Measurements from ENCODE around the gene FOXN4.

FOXN4 gene

GRCh38 chr12:109281452-109281851 is 27.6 kb downstream of the FOXN4 start:
- DNase-seq (ENCODE audit: low read depth in 1 of 2, low spot score in 1 of 2) = no peak

GRCh38 chr12:109279525-109279924 is 29.6 kb downstream of the FOXN4 start:
- DNase-seq (ENCODE audit: low read depth in 1 of 2, low spot score in 1 of 2) = no peak

DNA sequence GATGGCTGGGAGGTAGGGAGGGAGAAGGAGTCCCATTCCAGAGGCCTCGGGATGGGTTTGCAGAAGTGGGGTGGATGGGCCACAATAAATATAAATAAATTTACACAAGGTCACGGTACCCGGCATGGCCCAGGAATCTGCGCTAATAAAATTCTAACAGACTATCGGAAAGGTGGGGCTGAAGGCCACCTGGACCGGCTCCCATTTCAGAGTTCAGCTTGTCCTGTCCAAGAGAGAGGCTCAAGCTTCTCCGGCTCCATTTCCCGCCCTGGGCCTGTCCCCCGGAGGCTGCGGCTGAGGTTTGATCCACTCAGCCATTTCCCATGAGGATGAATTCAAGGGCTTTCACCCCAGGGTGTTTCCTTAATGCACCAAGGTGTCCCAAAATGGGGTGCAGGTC is 30.2 kb downstream of the FOXN4 start:
- DNase-seq (ENCODE audit: low read depth in 1 of 2, low spot score in 1 of 2) = no peak

- DNase-seq (ENCODE audit: low read depth in 1 of 2, low spot score in 1 of 2) = no peak
Observed at GRCh38 chr12:109277899-109278762, 31.0 kb downstream of the FOXN4 start.

GRCh38 chr12:109277255-109277898 is 31.7 kb downstream of the FOXN4 start:
- DNase-seq (ENCODE audit: low read depth in 1 of 2, low spot score in 1 of 2) = no peak

GRCh38 chr12:109276160-109276559 is 32.9 kb downstream of the FOXN4 start:
- DNase-seq (ENCODE audit: low read depth in 1 of 2, low spot score in 1 of 2) = no peak

GRCh38 chr12:109275173-109275572 is 33.9 kb downstream of the FOXN4 start:
- no peak for DNase-seq (ENCODE audit: low read depth in 1 of 2, low spot score in 1 of 2)

DNA sequence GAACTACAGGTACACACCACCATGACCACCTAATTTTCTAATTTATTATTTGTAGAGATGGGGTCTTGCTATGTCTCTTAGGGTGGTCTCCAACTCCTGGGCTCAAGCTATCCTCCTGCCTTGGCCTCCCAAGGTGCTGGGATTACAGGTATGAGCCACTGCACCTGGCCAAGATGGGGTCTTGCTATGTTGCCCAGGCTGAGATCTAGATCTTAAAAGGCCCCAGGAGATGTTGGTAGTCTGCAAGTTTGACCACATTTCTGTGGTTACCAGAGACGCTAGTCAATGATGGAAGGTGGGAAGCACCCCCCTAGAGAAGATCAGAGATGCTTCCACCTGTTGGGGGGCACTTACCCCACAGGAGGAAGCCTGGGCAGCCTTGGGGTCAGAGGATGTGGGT is 34.7 kb downstream of the FOXN4 start:
- DNase-seq (ENCODE audit: low read depth in 1 of 2, low spot score in 1 of 2) = no peak

- DNase-seq (ENCODE audit: low read depth in 1 of 2, low spot score in 1 of 2) = no peak
Observed at GRCh38 chr12:109273354-109273753, 35.7 kb downstream of the FOXN4 start.

DNA sequence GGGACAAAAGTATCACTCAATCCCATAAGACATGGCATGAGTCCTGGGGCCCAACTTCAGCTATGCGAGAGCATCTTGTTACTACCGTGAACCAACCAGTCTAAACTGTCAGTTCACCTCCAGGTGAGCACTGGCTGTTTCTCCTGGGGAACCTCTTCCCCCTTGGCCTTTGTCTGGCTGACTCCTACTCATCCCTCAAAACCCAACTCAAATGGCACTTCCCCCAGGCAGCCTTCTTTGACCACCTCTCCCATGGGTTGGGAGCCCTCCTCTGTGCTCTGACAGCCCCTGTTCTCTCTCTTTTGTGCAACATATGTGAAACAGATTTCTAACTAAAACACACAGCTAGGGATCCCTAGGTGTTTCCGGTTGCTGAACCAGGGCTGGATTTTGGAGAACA is 37.7 kb downstream of the FOXN4 start:
- no peak for DNase-seq (ENCODE audit: low read depth in 1 of 2, low spot score in 1 of 2)

GRCh38 chr12:109270494-109270893 is 38.6 kb downstream of the FOXN4 start:
- DNase-seq (ENCODE audit: low read depth in 1 of 2, low spot score in 1 of 2) = no peak

GRCh38 chr12:109269428-109269827 is 39.7 kb downstream of the FOXN4 start:
- no peak for DNase-seq (ENCODE audit: low read depth in 1 of 2, low spot score in 1 of 2)

GRCh38 chr12:109268896-109269295 is 40.2 kb downstream of the FOXN4 start:
- DNase-seq (ENCODE audit: low read depth in 1 of 2, low spot score in 1 of 2) = no peak

DNA sequence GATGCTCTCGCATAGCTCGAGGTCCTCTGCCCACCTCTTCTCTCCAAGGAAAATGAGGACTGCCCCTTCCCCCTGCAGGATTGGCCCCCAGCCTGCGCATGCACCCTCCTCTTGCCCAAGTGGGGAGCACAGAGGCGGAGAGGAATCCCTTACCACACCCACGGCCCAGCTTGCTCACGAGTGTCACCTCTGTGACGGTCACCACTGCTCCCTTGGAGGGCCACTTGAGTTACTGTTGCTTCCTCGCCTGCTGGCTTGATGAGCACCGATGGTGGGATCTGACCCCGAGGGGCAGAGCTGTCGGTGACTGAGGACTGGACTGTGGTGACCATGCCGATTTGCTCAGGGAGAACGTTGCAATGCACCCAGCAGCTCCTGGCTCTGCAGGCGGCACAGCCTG is 41.7 kb downstream of the FOXN4 start:
- no peak for DNase-seq (ENCODE audit: low read depth in 1 of 2, low spot score in 1 of 2)

GRCh38 chr12:109266106-109266879 is 42.8 kb downstream of the FOXN4 start:
- DNase-seq (ENCODE audit: low read depth in 1 of 2, low spot score in 1 of 2) = no peak

DNA sequence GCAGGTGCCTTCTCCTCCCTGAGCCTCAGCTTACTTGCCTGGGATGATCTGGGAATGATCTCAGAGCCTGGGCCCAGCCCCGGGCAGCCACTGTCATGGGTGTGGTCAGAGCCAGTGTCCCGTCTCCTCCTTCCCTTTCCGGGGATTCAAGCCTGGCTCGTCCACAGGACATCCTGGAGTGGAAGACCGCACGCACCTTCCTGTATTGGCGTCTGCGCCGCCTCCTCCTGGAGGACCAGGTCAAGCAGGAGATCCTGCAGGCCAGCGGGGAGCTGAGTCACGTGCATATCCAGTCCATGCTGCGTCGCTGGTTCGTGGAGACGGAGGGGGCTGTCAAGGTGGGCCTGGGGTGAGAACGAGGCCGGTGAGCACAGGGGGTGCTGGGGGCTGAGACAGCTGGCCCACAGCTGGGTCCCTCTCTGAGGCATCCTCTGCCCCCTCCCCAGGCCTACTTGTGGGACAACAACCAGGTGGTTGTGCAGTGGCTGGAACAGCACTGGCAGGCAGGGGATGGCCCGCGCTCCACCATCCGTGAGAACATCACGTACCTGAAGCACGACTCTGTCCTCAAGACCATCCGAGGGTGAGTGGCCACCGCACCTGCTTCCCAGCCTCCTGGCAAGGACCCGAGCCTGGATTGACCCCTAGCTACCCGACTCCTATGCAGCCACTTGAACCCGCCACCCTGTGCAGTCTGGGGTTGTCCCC is 44.0 kb downstream of the FOXN4 start:
- no peak for DNase-seq (ENCODE audit: low read depth in 1 of 2, low spot score in 1 of 2)

GRCh38 chr12:109264095-109264942 is 44.8 kb downstream of the FOXN4 start:
- no peak for DNase-seq (ENCODE audit: low read depth in 1 of 2, low spot score in 1 of 2)

- DNase-seq (ENCODE audit: low read depth in 1 of 2, low spot score in 1 of 2) = no peak
Observed at GRCh38 chr12:109263439-109263838, 45.6 kb downstream of the FOXN4 start.

- DNase-seq (ENCODE audit: low read depth in 1 of 2, low spot score in 1 of 2) = no peak
Observed at GRCh38 chr12:109261939-109262338, 47.1 kb downstream of the FOXN4 start.

DNA sequence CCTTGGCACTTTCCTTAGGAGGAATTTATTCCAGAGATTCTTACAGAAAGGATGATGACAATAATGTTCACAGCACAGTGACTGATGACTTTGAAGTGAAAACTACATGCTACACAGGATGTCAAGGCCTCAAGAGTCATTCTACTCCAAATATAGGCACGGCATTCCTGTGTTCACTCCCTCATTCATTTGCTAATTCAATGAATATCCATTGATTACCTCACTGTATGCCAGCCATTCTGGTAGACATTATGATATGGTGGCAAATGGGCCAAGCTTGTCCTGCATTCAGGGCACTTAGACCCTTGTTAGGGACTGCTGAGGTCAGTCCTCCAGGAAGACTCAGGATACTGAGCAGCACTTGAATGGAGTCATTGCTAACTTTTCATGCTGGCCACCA is 48.0 kb downstream of the FOXN4 start:
- no peak for DNase-seq (ENCODE audit: low read depth in 1 of 2, low spot score in 1 of 2)

Measured in stimulated activated CD4-positive, alpha-beta T cell treated with anti-CD3 and anti-CD28 coated beads, Interleukin-15, amount 100 ng/mL, for 1 hour (primary cell).